ENCODE measurements around the gene CP.
A peak's percentile ranks its signal among the peaks of the same experiment; 100 is the strongest.

CP gene

GRCh38 chr3:149186219-149186618 is 35.4 kb downstream of the CP start:
- no peak overlapping the region for H3K4me3 ChIP-seq (ENCODE audit: low read depth, low read length)

GRCh38 chr3:149181182-149181581 is 40.4 kb downstream of the CP start:
- H3K4me3 ChIP-seq (ENCODE audit: low read depth, low read length) = no peak overlapping the region
- no peak for DNase-seq (ENCODE audit: low read depth)
- no peak for TF ChIP-seq CTCF (IDR thresholded peaks at IDR 0.05; ENCODE audit: insufficient read depth, low read depth, low read length, missing control alignments)

More at GRCh38 chr3:149186219-149186618, 35.4 kb downstream of the CP start:
- TF ChIP-seq CTCF (IDR thresholded peaks at IDR 0.05; ENCODE audit: insufficient read depth, low read depth, low read length, missing control alignments) = no peak
- no peak for DNase-seq (ENCODE audit: low read depth)

- H3K4me3 ChIP-seq (ENCODE audit: low read depth, low read length) = no peak overlapping the region
- TF ChIP-seq CTCF (IDR thresholded peaks at IDR 0.05; ENCODE audit: insufficient read depth, low read depth, low read length, missing control alignments) = no peak
- DNase-seq (ENCODE audit: low read depth) = no peak
Measured at GRCh38 chr3:149180057-149180573, 41.5 kb downstream of the CP start.

DNA sequence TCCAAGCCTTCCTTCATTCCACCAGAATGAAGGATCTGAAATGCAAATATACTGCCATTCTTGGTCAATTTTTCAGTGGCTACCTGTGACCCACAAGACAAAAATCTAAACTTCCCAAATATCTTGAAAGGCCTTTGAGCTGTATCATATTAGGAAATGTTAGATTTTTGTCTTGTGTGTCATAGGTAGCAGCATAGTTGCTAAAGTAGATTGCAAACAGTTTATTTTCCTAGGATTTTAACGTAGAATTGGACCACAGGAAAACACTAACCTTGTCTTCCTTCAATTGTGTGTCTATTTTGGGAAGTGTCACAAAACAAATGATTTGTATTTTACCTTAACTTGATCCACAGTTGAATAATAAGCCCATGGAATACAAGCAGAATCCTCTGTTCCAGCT is 42.4 kb downstream of the CP start:
- TF ChIP-seq CTCF (IDR thresholded peaks at IDR 0.05; ENCODE audit: insufficient read depth, low read depth, low read length, missing control alignments) = no peak
- no peak overlapping the region for H3K4me3 ChIP-seq (ENCODE audit: low read depth, low read length)
- DNase-seq (ENCODE audit: low read depth) = no peak

GRCh38 chr3:149177122-149177521 is 44.5 kb downstream of the CP start:
- DNase-seq (ENCODE audit: low read depth) = no peak
- no peak overlapping the region for H3K4me3 ChIP-seq (ENCODE audit: low read depth, low read length)
- no peak for TF ChIP-seq CTCF (IDR thresholded peaks at IDR 0.05; ENCODE audit: insufficient read depth, low read depth, low read length, missing control alignments)

GRCh38 chr3:149174901-149175300 is 46.7 kb downstream of the CP start:
- no peak for TF ChIP-seq CTCF (IDR thresholded peaks at IDR 0.05; ENCODE audit: insufficient read depth, low read depth, low read length, missing control alignments)
- H3K4me3 ChIP-seq (ENCODE audit: low read depth, low read length) = no peak overlapping the region
- peak; percentile 68 for DNase-seq (ENCODE audit: low read depth)

- no peak overlapping the region for H3K4me3 ChIP-seq (ENCODE audit: low read depth, low read length)
- no peak for DNase-seq (ENCODE audit: low read depth)
- TF ChIP-seq CTCF (IDR thresholded peaks at IDR 0.05; ENCODE audit: insufficient read depth, low read depth, low read length, missing control alignments) = no peak
Measured at GRCh38 chr3:149170672-149171071, 51.0 kb downstream of the CP start.

Measured in GM12865 (cell line).